HL-60 (cell line): ENCODE measurements around the gene MTHFSD.

Experiments used
- POLR2AphosphoS5 ChIP-seq: IDR thresholded peaks from 2 replicates; pipeline ENCODE4 v1.6.1; 2012; ENCODE audit warnings: low read depth
- REST ChIP-seq: IDR thresholded peaks from 2 replicates; pipeline ENCODE4 v1.6.1; 2012; ENCODE audit warnings: low read depth; ENCODE audit not compliant: insufficient replicate concordance
- SPI1 ChIP-seq: IDR thresholded peaks from 2 replicates; pipeline ENCODE4 v1.6.1; 2012; ENCODE audit warnings: low read depth, mild to moderate bottlenecking, borderline replicate concordance
- TF ChIP-seq, protein P1 (sequence below): IDR thresholded peaks from one replicate; pipeline ENCODE4 v1.5.1; 2011; ENCODE audit warnings: low read length, control low read depth, inconsistent platforms; ENCODE audit not compliant: insufficient read depth

- TF ChIP-seq, protein P1, sequence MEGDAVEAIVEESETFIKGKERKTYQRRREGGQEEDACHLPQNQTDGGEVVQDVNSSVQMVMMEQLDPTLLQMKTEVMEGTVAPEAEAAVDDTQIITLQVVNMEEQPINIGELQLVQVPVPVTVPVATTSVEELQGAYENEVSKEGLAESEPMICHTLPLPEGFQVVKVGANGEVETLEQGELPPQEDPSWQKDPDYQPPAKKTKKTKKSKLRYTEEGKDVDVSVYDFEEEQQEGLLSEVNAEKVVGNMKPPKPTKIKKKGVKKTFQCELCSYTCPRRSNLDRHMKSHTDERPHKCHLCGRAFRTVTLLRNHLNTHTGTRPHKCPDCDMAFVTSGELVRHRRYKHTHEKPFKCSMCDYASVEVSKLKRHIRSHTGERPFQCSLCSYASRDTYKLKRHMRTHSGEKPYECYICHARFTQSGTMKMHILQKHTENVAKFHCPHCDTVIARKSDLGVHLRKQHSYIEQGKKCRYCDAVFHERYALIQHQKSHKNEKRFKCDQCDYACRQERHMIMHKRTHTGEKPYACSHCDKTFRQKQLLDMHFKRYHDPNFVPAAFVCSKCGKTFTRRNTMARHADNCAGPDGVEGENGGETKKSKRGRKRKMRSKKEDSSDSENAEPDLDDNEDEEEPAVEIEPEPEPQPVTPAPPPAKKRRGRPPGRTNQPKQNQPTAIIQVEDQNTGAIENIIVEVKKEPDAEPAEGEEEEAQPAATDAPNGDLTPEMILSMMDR = no peak
- no peak for TF ChIP-seq POLR2AphosphoS5
- no peak for TF ChIP-seq REST
- no peak for TF ChIP-seq SPI1
These were observed 62.6 kb downstream of the MTHFSD start for GRCh38 chr16:86492267-86492960.
